ENCODE data around the gene IFNG. TPM values are rescaled to one million over a fixed set of nuclear protein-coding genes. Genes with fewer than 3 reads are reported as not detected.

Gene IFNG
- total RNA-seq, 1 experiment from 2014 or later = 0.44 TPM

DNA sequence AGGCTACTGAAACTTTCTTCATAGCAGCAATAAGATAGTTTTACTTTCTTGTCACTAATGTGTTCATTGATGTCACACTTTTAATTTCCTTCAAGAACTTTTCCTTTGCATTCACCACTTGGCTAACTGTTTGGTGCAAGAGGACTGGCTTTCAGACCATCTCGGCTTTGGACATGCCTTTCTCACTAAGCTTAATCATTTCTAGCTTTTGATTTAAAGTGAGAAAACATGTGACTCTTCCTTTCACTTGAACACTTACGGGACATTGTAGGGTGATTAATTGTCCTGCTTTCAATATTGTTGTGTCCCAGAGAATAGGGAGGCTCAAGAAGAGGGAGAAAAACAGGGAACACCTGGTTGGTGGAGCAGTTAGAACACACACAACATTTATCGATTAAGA lies 41.9 kb downstream of the IFNG start (continued):
- TF ChIP-seq TCF7L2 (IDR thresholded peaks at IDR 0.05; ENCODE audit: borderline replicate concordance, extremely low read depth, insufficient read depth, insufficient read length) (no peak), CEBPB (IDR thresholded peaks at IDR 0.05; ENCODE audit: low read depth) (no peak), POLR2A (IDR thresholded peaks at IDR 0.05; ENCODE audit: borderline replicate concordance, extremely low read depth, insufficient read depth, insufficient read length) (no peak), EZH2 (IDR thresholded peaks at IDR 0.05) (no peak)

DNA sequence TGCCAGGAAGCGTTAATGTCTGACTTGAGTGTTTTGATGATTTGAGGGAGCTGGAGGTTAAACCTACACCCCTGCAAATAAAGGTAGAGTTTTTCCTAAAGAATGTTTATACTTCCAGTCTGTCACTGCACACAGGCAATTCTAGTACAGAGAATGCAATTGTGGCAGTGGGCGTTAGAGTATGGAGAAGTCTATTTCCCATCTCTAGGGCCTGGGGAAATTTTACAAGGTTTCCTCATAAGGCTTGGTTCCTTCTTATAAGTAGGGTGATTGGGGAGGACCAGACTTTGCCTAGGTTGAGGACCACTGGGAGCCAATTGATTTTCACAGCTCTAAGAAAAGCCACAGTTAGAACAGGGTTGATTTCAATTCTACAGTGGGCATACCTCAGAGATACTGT lies 44.3 kb downstream of the IFNG start:
- intact Hi-C loops (cut with micrococcal nuclease) = no loop called here
- CTCF ChIA-PET = no interaction called here

DNA sequence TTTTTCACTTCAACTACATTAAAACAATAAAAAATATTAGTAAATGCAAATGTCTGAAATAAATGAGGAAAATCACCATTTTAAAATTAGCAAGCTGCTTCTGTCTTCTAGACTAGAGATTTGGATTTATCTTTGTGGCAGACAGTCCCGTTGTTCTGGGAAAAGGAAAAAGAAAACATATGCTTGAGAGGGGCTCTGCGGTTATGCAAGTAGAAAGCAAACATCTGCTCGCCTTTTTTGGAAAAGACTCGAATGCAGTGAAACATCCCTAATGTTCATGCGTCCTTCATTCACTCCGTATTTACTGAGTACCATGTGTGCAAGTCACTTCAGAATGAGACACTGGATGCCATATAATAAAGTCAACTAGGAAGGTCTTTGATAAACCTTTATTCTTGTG lies 44.9 kb downstream of the IFNG start:
- no TSS peak for BruUV-seq (replicated peaks)
- no peak for TF ChIP-seq POLR2AphosphoS5 (IDR thresholded peaks at IDR 0.05; ENCODE audit: low read depth, low read length)
- no peak for TF ChIP-seq SIN3A (IDR thresholded peaks at IDR 0.05; ENCODE audit: low read depth)
- no peak for TF ChIP-seq TCF7L2 (IDR thresholded peaks at IDR 0.05; ENCODE audit: borderline replicate concordance, extremely low read depth, insufficient read depth, insufficient read length)
- no peak for TF ChIP-seq YY1 (IDR thresholded peaks at IDR 0.05; ENCODE audit: extremely low read depth, insufficient replicate concordance, low read depth, low read length)
- TF ChIP-seq, protein P1, sequence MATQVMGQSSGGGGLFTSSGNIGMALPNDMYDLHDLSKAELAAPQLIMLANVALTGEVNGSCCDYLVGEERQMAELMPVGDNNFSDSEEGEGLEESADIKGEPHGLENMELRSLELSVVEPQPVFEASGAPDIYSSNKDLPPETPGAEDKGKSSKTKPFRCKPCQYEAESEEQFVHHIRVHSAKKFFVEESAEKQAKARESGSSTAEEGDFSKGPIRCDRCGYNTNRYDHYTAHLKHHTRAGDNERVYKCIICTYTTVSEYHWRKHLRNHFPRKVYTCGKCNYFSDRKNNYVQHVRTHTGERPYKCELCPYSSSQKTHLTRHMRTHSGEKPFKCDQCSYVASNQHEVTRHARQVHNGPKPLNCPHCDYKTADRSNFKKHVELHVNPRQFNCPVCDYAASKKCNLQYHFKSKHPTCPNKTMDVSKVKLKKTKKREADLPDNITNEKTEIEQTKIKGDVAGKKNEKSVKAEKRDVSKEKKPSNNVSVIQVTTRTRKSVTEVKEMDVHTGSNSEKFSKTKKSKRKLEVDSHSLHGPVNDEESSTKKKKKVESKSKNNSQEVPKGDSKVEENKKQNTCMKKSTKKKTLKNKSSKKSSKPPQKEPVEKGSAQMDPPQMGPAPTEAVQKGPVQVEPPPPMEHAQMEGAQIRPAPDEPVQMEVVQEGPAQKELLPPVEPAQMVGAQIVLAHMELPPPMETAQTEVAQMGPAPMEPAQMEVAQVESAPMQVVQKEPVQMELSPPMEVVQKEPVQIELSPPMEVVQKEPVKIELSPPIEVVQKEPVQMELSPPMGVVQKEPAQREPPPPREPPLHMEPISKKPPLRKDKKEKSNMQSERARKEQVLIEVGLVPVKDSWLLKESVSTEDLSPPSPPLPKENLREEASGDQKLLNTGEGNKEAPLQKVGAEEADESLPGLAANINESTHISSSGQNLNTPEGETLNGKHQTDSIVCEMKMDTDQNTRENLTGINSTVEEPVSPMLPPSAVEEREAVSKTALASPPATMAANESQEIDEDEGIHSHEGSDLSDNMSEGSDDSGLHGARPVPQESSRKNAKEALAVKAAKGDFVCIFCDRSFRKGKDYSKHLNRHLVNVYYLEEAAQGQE (IDR thresholded peaks at IDR 0.05; ENCODE audit: low read depth) = no peak
- H3K9ac ChIP-seq (ENCODE audit: low read length) = no peak overlapping the region
- CTCF ChIA-PET = interaction anchor here (1.3 to 1.9 kb wide), 4 partner anchors 10 to 44 kb away, joined by 3 to 17 read pairs (median 4); no protein-coding TSS in a partner anchor
- no peaks in the 10 kb centered on the region for H3K9me2 ChIP-seq (ENCODE audit: insufficient read depth)
- no peak overlapping the region for H3K4me3 ChIP-seq (replicated peaks in 1 of 2; ENCODE audit: low read depth in 1 of 2, low read length in 2 of 2)
- no peak for ATAC-seq
- no peaks in the 10 kb centered on the region for H3K9me3 ChIP-seq (ENCODE audit: control insufficient read depth in 1 of 2, insufficient read depth in 1 of 2, low read depth in 1 of 2, low read length in 2 of 2)
- no peaks in the 10 kb centered on the region for H3K79me2 ChIP-seq (ENCODE audit: insufficient read depth, low read length)
- H2AFZ ChIP-seq (ENCODE audit: low read depth, low read length, poor library complexity, severe bottlenecking) = no peak overlapping the region
- H3K4me1 ChIP-seq (ENCODE audit: control insufficient read depth in 1 of 2, insufficient read depth in 2 of 2, low read length in 2 of 2) = no peaks in the 10 kb centered on the region
- POLR2A ChIA-PET = no interaction called here
- H3K4me2 ChIP-seq (ENCODE audit: low read length) = no peak overlapping the region
- H3K27ac ChIP-seq (ENCODE audit: low read depth, low read length) = no peak overlapping the region
- no peaks in the 10 kb centered on the region for H3K27me3 ChIP-seq (ENCODE audit: insufficient read depth, low read length)
- DNase-seq (ENCODE audit: low read depth, low spot score) = no peak
- intact Hi-C loops (cut with micrococcal nuclease) = no loop called here
- RAD21 ChIA-PET (ENCODE audit: low non-redundant PET in 1 of 2, low total read pairs in 2 of 2, uncharacterized antibody in 2 of 2, unreplicated experiment in 2 of 2) = no interaction called here
- H4K20me1 ChIP-seq (ENCODE audit: insufficient read depth) = no peaks in the 10 kb centered on the region
- H3K36me3 ChIP-seq (ENCODE audit: control insufficient read depth in 1 of 2, insufficient read depth in 2 of 2, low read length in 2 of 2) = no peaks in the 10 kb centered on the region

More for the DNA sequence above, 44.3 kb downstream of the IFNG start:
- H3K4me2 ChIP-seq (ENCODE audit: low read length) = no peak overlapping the region
- H3K4me3 ChIP-seq (replicated peaks in 1 of 2; ENCODE audit: low read depth in 1 of 2, low read length in 2 of 2) = no peak overlapping the region
- H3K79me2 ChIP-seq (ENCODE audit: insufficient read depth, low read length) = no peaks in the 10 kb centered on the region
- ChIA-PET RAD21 (ENCODE audit: low non-redundant PET in 1 of 2, low total read pairs in 2 of 2, uncharacterized antibody in 2 of 2, unreplicated experiment in 2 of 2) (interaction anchor here in 1 of 2 experiments (0.6 kb wide), 1 partner anchor 596 kb away, joined by 3 read pairs; no protein-coding TSS in a partner anchor), POLR2A (no interaction called here)
- no peaks in the 10 kb centered on the region for H3K9me2 ChIP-seq (ENCODE audit: insufficient read depth)
- H3K27ac ChIP-seq (ENCODE audit: low read depth, low read length) = no peak overlapping the region
- H3K9ac ChIP-seq (ENCODE audit: low read length) = no peak overlapping the region
- H2AFZ ChIP-seq (ENCODE audit: low read depth, low read length, poor library complexity, severe bottlenecking) = no peak overlapping the region
- no peaks in the 10 kb centered on the region for H3K36me3 ChIP-seq (ENCODE audit: control insufficient read depth in 1 of 2, insufficient read depth in 2 of 2, low read length in 2 of 2)
- no peak for ATAC-seq
- no peak for DNase-seq (ENCODE audit: low read depth, low spot score)
- no peaks in the 10 kb centered on the region for H3K4me1 ChIP-seq (ENCODE audit: control insufficient read depth in 1 of 2, insufficient read depth in 2 of 2, low read length in 2 of 2)
- no peaks in the 10 kb centered on the region for H3K27me3 ChIP-seq (ENCODE audit: insufficient read depth, low read length)
- H4K20me1 ChIP-seq (ENCODE audit: insufficient read depth) = no peaks in the 10 kb centered on the region
- no TSS peak for BruUV-seq (replicated peaks)
- no peaks in the 10 kb centered on the region for H3K9me3 ChIP-seq (ENCODE audit: control insufficient read depth in 1 of 2, insufficient read depth in 1 of 2, low read depth in 1 of 2, low read length in 2 of 2)
- no peak for TF ChIP-seq CBX3 (IDR thresholded peaks at IDR 0.05; ENCODE audit: low read depth)
- TF ChIP-seq YY1 (IDR thresholded peaks at IDR 0.05; ENCODE audit: extremely low read depth, insufficient replicate concordance, low read depth, low read length) = no peak
- no peak for TF ChIP-seq FOSL1 (IDR thresholded peaks at IDR 0.05; ENCODE audit: low read depth)
- no peak for TF ChIP-seq SP1 (IDR thresholded peaks at IDR 0.05; ENCODE audit: low read depth)
- TF ChIP-seq, protein P2, sequence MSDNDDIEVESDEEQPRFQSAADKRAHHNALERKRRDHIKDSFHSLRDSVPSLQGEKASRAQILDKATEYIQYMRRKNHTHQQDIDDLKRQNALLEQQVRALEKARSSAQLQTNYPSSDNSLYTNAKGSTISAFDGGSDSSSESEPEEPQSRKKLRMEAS (IDR thresholded peaks at IDR 0.05) = no peak
- TF ChIP-seq EZH2 (IDR thresholded peaks at IDR 0.05) = no peak
- no peak for TF ChIP-seq JUND (IDR thresholded peaks at IDR 0.05)
- no peak for TF ChIP-seq RAD21 (IDR thresholded peaks at IDR 0.05; ENCODE audit: low read depth)
